Right atrium auricular region (tissue), 2 donors: Measurements from ENCODE around the gene B4GALT2. TPM values are rescaled to one million over a fixed set of nuclear protein-coding genes. Genes with fewer than 3 reads are reported as not detected.

Experiments used
- DNase-seq: peaks from one replicate; pipeline ENCODE4 v3.0.0-alpha.2; 2019; ENCODE audit warnings: low spot score
- H3K27ac ChIP-seq, 2 donors: fragments of 200-600 bp; sonication (generic); 1 replicate in 1 of 2; 2 replicates in 1 of 2; pipeline ENCODE4 v1.5.1; 2016 to 2019
- H3K27me3 ChIP-seq, 2 donors: fragments of 200-600 bp; sonication (generic); one replicate each; pipeline versions ENCODE4 v1.5.1 to v1.6.0; 2017 to 2019
- H3K36me3 ChIP-seq: fragments of 200-600 bp; sonication (generic); one replicate; pipeline ENCODE4 v1.5.1; 2016
- H3K4me1 ChIP-seq, 2 donors: fragments of 200-600 bp; sonication (generic); one replicate each; pipeline versions ENCODE4 v1.5.1 to v1.6.0; 2017 to 2019
- H3K4me3 ChIP-seq, 2 donors: fragments of 200-600 bp; sonication (generic); 1 replicate in 1 of 2; 2 replicates in 1 of 2; pipeline ENCODE4 v1.5.1; 2017 to 2019; ENCODE audit warnings: mild to moderate bottlenecking in 1 of 2, moderate library complexity in 1 of 2
- H3K9me3 ChIP-seq, 2 donors: fragments of 200-600 bp; sonication (generic); one replicate each; pipeline ENCODE4 v1.5.1; 2019
- total RNA-seq, 2 donors: library from RNA; depleted of rRNA; stranded (reverse); fragments of >200 nt; gene quantifications; one replicate each; pipeline ENCODE4 v1.1.0, GENCODE V29; 2016
- TF ChIP-seq, protein P1 (sequence below), 2 donors: fragments of 200-600 bp; sonication (generic); IDR thresholded peaks; one replicate each; pipeline ENCODE4 v1.5.1; 2019; ENCODE audit warnings: antibody characterized with exemption in 2 of 2

Gene B4GALT2
- total RNA-seq, 2 donors from 2014 or later: 33.0 to 48.5 TPM

DNA sequence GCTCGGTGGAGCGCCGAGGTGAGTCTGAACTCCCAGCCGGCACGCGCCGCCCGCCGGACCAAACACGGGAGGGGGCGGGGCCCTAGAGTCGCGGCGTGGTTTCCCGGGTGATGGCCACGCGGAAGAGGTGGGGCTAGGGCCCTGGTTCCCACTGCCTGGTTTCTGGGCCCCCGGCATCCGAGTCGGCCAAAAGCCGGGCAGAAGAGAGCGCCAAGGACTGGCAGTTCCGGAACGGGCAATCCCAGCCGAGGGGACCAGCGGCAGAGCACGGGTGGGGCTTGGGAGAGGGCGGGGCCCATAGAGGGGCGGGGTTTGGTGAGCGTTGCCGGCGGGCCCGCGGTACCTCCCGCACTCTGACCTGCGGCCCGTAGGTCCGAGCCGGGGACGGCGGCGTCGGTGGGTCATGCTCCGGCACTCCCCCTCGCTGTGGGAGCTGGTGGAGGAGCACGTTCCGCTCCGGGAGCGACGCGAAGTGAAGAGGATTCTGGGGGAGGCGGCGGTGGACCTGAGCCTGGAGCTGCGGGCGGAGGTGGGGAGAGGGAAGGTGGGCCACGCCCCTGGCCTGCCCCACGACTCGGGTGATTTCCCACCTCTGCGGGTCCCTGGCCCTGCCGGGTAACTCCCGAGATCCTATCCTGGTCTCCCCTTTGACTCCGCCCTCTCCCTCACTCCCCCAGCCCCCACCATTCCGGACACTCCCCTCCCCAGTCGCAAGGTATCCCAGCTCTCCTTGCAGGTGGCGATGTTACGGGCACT lies 12.6 kb downstream of the B4GALT2 start, which contains the start of gene CCDC24:
TSS of gene CCDC24 (plus strand) at position 124 of the 756 bp plus-strand sequence. CDS start at position 404, 280 bp downstream.
- TF ChIP-seq, protein P1, sequence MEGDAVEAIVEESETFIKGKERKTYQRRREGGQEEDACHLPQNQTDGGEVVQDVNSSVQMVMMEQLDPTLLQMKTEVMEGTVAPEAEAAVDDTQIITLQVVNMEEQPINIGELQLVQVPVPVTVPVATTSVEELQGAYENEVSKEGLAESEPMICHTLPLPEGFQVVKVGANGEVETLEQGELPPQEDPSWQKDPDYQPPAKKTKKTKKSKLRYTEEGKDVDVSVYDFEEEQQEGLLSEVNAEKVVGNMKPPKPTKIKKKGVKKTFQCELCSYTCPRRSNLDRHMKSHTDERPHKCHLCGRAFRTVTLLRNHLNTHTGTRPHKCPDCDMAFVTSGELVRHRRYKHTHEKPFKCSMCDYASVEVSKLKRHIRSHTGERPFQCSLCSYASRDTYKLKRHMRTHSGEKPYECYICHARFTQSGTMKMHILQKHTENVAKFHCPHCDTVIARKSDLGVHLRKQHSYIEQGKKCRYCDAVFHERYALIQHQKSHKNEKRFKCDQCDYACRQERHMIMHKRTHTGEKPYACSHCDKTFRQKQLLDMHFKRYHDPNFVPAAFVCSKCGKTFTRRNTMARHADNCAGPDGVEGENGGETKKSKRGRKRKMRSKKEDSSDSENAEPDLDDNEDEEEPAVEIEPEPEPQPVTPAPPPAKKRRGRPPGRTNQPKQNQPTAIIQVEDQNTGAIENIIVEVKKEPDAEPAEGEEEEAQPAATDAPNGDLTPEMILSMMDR (IDR thresholded peaks at IDR 0.05): no peak
- H3K27ac ChIP-seq: peak within 1 kb of the TSS; percentile 50 to 74
- H3K4me3 ChIP-seq: peak within 1 kb of the TSS; percentile 54 to 65
- H3K36me3 ChIP-seq: no peaks in the 10 kb centered on the region
- H3K9me3 ChIP-seq: no peaks in the 10 kb centered on the region
- H3K27me3 ChIP-seq: no peaks in the 10 kb centered on the region
- DNase-seq: peak; percentile 86
- peaks cover 0 to 17% of the 10 kb centered on the region in 2 donors for H3K4me1 ChIP-seq

DNA sequence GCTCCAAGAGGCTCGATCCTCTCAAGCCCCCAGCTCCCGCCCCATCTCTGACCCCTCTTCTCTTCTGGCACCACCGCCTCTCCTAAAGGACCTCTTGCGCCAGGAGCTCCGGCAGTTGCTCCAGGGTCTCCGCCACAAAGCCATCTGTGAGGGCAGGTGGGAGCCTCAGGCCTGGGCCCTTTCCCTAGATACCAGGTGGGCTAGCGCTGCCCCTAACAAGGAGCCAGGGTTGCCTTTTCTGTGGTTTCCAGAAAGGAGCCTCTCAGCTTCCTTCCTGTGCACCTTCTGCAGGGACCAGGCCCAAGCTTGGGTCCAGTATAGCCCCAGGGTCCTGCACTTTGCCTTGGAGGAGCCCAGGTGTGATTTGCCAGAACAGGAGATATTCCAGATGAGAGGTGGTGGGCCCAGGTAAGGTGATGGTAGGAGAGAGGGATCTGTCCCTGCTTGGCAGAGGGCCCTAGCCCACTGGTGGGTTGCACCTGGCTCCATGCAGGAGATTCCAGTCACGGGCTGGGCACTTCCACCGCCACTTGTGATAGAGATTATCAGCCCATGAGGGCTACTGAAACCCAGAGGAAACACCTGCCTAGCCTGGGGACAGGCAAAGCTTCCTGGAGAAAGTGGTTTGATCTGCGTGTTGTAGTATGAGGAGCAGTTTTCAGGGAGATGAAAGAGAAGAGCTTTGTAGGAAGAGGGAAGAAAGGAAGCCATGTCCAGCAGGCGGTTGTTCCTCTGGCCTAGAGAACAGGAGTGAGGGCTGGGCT lies 13.4 kb downstream of the B4GALT2 start:
- H3K36me3 ChIP-seq: no peaks in the 10 kb centered on the region
- H3K9me3 ChIP-seq: no peaks in the 10 kb centered on the region
- no peaks in the 10 kb centered on the region for H3K27me3 ChIP-seq
- TF ChIP-seq, protein P1 (IDR thresholded peaks at IDR 0.05): no peak
- peak overlapping the region; percentile 54 to 65 for H3K4me3 ChIP-seq
- H3K27ac ChIP-seq: peak overlapping the region in 1 of 2 donors; percentile 50
- H3K4me1 ChIP-seq: peaks cover 0 to 19% of the 10 kb centered on the region in 2 donors
- no peak for DNase-seq

DNA sequence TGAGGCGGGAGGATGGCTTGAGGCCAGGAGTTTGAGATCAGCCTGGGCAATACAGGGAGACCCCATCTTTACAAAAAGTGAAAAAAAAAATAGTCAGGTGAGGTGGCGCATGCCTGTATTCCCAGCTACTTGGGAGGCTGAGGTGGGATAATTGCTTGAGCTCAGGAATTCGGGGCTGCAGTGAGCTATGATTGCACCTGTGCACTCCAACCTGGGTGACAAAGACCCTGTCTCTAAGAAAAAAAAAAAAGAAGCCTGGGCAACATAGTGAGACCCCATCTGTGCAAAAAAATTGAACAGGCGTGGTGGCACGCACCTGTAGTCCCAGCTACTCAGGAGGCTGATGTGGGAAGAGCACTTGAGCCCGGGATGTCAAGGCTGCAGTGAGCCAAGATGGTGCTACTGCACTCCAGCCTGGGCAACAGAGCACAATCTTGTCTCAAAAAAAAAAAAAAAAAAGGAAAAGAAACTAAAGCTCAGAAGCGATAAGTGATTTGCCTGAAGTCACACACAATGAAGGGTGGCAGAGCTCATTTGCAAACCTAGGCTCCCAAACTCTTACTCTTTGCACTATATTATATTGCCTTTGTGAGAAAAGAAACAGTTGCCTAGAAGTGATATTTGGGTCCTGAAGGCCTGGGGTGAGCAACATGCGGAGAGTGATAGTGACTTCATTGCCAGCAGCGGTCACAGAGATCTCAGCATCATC lies 14.3 kb downstream of the B4GALT2 start:
- Histone ChIP-seq H3K9me3 (no peaks in the 10 kb centered on the region), H3K4me3 (no peak overlapping the region), H3K4me1 (peaks cover 0 to 19% of the 10 kb centered on the region in 2 donors), H3K27ac (no peak overlapping the region), H3K27me3 (no peaks in the 10 kb centered on the region), H3K36me3 (no peaks in the 10 kb centered on the region)
- no peak for DNase-seq
- TF ChIP-seq, protein P1 (IDR thresholded peaks at IDR 0.05): no peak

DNA sequence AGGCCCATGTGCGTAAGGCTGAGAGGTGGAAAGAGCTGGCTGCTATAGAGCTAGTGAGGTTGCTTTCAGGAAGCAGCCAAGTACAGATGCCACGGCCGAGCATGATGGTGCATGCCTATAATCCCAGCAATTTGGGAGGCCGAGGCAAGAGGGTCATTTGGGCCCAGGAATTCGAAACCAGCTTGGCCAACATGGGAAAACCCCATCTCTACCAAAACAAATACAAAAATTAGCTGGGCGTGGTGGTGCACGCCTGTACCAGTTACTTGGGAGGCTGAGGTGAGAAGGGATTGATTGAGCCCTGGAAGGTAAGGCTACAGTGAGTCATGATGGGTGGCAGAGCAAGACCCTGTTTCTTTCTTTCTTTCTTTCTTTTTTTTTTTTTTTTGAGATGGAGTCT lies 15.1 kb downstream of the B4GALT2 start:
- H3K9me3 ChIP-seq: no peaks in the 10 kb centered on the region
- H3K27me3 ChIP-seq: no peaks in the 10 kb centered on the region
- no peak overlapping the region for H3K4me3 ChIP-seq
- H3K4me1 ChIP-seq: peaks cover 0 to 19% of the 10 kb centered on the region in 2 donors
- TF ChIP-seq, protein P1 (IDR thresholded peaks at IDR 0.05): no peak
- H3K27ac ChIP-seq: no peak overlapping the region
- no peaks in the 10 kb centered on the region for H3K36me3 ChIP-seq
- DNase-seq: no peak

DNA sequence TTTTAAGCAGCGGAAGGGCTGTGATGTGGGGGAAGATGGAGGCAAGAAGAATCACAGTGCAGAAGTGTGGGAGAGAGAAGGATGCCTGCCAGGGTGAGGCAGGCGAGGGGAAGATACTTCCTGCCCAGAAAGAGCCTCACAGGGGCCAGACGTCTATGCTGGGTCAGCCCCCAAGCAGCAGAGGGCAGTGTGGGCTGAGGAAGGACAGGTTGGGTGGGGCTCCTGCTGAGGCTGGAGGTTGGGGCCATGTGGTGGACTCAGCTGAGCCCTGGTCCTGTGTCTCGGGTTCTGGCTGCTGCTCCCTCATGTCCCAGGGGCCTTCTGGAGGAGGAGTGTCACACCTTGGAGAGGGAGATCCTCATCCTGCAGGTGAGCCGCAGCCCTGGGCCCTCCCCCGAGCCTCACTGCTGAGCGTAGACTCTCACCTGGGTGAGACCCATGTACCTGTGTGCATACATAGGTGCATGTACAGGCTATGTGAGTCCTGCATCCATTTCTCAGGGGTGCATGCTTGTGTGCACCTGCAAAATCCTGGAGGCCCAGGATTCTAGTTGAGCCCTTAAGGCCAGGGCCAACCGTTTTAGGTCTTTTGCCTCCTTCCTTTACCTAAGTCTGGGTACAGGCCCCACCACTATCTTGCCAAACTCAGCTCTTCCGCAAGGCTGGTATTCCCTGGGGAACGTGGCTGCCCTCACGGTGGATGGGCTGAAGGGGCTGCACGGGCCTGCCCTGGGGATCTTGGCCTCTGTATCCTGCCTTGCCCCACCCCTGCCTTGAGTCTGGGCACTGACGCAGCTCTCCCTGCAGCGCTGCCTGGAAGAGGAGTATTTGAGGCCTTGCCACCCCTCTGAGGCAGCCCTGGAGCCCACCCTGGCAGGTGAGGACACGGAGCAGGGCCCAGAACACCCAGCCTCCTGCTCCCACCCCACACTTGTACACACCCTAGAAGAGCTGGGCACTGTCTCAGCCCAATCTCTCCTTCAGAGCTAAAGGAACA lies 16.1 kb downstream of the B4GALT2 start:
- H3K4me1 ChIP-seq: peaks cover 0 to 19% of the 10 kb centered on the region in 2 donors
- H3K27me3 ChIP-seq: no peaks in the 10 kb centered on the region
- no peak overlapping the region for H3K4me3 ChIP-seq
- TF ChIP-seq, protein P1 (IDR thresholded peaks at IDR 0.05): no peak
- no peaks in the 10 kb centered on the region for H3K9me3 ChIP-seq
- H3K36me3 ChIP-seq: no peaks in the 10 kb centered on the region
- DNase-seq: no peak
- no peak overlapping the region for H3K27ac ChIP-seq
